PC-3 (cell line): Measurements from ENCODE around the gene DPP7. TPM values are rescaled to one million over a fixed set of nuclear protein-coding genes. Genes with fewer than 3 reads are reported as not detected.

Source experiments
- ATAC-seq: fragments of 200-7000 bp; cut with Tn5 transposase; 2 replicates; pipeline ENCODE4 v1.9.1; 2020; ENCODE audit warnings: mild to moderate bottlenecking, moderate library complexity
- BruUV-seq: library from RNA; stranded (reverse); fragments of 400-500 nt; replicated peaks from 2 replicates; lab custom pipeline; 2021; lab: Mats Ljungman, UMichigan
- CTCF ChIA-PET: fragments of 300-600 bp; sonication (Branson Sonifier 250); formaldehyde crosslinking; loops from one replicate; lab custom pipeline; 2022; ENCODE audit warnings: antibody characterized with exemption; lab: Charles Lee
- POLR2A ChIA-PET: fragments of 300-600 bp; sonication (Branson Sonifier 250); formaldehyde crosslinking; loops from one replicate; lab custom pipeline; 2022; ENCODE audit warnings: antibody characterized with exemption; ENCODE audit not compliant: unreplicated experiment; lab: Charles Lee
- DNase-seq: peaks from one replicate; pipeline ENCODE4 v3.0.0-alpha.2; 2015
- H2AFZ ChIP-seq: fragments of 300-600 bp; sonication (generic); 2 replicates; pipeline ENCODE4 v1.6.0; 2016; ENCODE audit warnings: antibody characterized with exemption, low read length
- H3F3A ChIP-seq: fragments of 300-600 bp; sonication (generic); one replicate; pipeline ENCODE4 v1.6.0; 2017; ENCODE audit warnings: antibody characterized with exemption, low read length, control low read depth, mild to moderate bottlenecking; ENCODE audit not compliant: unreplicated experiment
- H3K27ac ChIP-seq: fragments of 300-600 bp; sonication (generic); 2 replicates; pipeline ENCODE4 v1.5.1; 2016; ENCODE audit warnings: mild to moderate bottlenecking, low read length
- H3K27me3 ChIP-seq: fragments of 300-600 bp; sonication (generic); 2 replicates; pipeline ENCODE4 v1.6.1; 2016; ENCODE audit warnings: low read length, mixed read lengths
- H3K36me3 ChIP-seq: fragments of 300-600 bp; sonication (generic); 2 replicates; pipeline ENCODE4 v1.6.1; 2016; ENCODE audit warnings: low read depth, mixed run types, low read length, mixed read lengths
- H3K4me1 ChIP-seq: fragments of 300-600 bp; sonication (generic); 2 replicates; pipeline ENCODE4 v1.5.1; 2016; ENCODE audit warnings: low read length; ENCODE audit not compliant: insufficient read depth
- H3K4me2 ChIP-seq: fragments of 300-600 bp; sonication (generic); 2 replicates; pipeline ENCODE4 v1.6.0; 2016; ENCODE audit warnings: low read length
- H3K4me3 ChIP-seq: fragments of 300-600 bp; sonication (generic); 2 replicates; pipeline ENCODE4 v1.5.1; 2016; ENCODE audit warnings: mild to moderate bottlenecking, low read length, mixed read lengths
- H3K79me2 ChIP-seq: fragments of 300-600 bp; sonication (generic); 2 replicates; pipeline ENCODE4 v1.6.1; 2017; ENCODE audit warnings: low read length, mixed read lengths
- H3K9ac ChIP-seq: fragments of 300-600 bp; sonication (generic); 2 replicates; pipeline ENCODE4 v1.6.0; 2016; ENCODE audit warnings: mild to moderate bottlenecking, low read length
- H3K9me2 ChIP-seq: fragments of 300-600 bp; sonication (generic); replicated peaks from 2 replicates; pipeline ENCODE4 v1.6.1; 2016; ENCODE audit warnings: mixed run types, low read length, mixed read lengths
- H3K9me3 ChIP-seq: fragments of 300-600 bp; sonication (generic); 2 replicates; pipeline ENCODE4 v1.6.1; 2016; ENCODE audit warnings: low read length, mixed read lengths
- H4K20me1 ChIP-seq: fragments of 300-600 bp; sonication (generic); 2 replicates; pipeline ENCODE4 v1.6.1; 2016; ENCODE audit warnings: low read length, mixed read lengths
- EZH2 ChIP-seq: fragments of 300-600 bp; sonication (generic); IDR thresholded peaks from one replicate; pipeline ENCODE4 v1.6.1; 2017; ENCODE audit warnings: antibody characterized with exemption, mild to moderate bottlenecking, low read length; ENCODE audit not compliant: unreplicated experiment
- EZH2phosphoT487 ChIP-seq: fragments of 300-600 bp; sonication (generic); IDR thresholded peaks from 2 replicates; pipeline ENCODE4 v1.6.1; 2018; ENCODE audit warnings: mild to moderate bottlenecking, antibody characterized with exemption, low read length, borderline replicate concordance
- intact Hi-C: fragments of 100-400 bp; cut with micrococcal nuclease; formaldehyde crosslinking; loops from 2 replicates; pipeline ENCODE4 v1.9.0; 2023
- total RNA-seq: library from RNA; depleted of rRNA; stranded (reverse); fragments of >200 nt; gene quantifications from 2 replicates; pipeline ENCODE4 v1.2.3, GENCODE V29; 2014
- TF ChIP-seq, protein P1 (sequence below): fragments of 300-600 bp; sonication (generic); conservative IDR thresholded peaks from 2 replicates; pipeline ENCODE4 v1.5.1; 2017; ENCODE audit warnings: antibody characterized with exemption, low read depth, mild to moderate bottlenecking, low read length

The DPP7 gene
- total RNA-seq, 1 experiment from 2014 or later, result 103 TPM

DNA sequence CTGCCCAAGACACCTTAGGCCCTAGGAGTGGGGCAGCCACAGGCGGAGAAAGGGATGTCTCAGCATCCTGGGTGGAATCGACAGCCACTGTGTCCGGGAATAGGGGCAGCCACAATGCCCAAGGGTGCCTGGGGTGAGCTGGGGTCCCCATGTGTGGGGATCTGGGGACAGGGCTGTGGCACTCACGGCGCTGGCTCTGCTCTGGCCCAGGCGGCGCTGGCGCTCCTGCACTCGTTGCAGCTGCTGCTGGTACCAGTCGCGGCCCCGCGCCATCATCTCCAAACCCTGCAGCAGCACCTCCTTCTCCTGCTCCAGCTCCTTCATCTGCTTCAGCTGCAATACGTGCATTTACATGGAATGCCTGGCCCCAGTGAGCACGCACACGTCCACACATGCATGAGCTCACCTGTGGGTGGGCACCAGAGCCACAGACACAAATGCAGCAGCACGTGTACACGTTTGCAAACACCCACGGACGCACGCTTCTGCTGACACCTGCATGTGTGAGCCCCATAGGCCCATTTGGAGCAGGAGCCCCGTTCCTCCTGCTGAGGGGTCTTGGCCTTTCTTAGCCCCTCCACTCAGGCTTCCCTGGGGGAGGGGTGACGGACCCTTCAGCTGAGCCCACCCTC lies 49.1 kb downstream of the DPP7 start:
- DNase-seq (no peak), ATAC-seq (no peak)
- peaks cover 2% of the 10 kb centered on the region for H3F3A ChIP-seq
- no peaks in the 10 kb centered on the region for H3K9me2 ChIP-seq
- H3K27me3 ChIP-seq, result no peaks in the 10 kb centered on the region
- no TSS peak for BruUV-seq
- POLR2A ChIA-PET, result no interaction called here
- H3K4me2 ChIP-seq, result no peak overlapping the region
- H2AFZ ChIP-seq, result no peak overlapping the region
- H3K36me3 ChIP-seq, result no peaks in the 10 kb centered on the region
- H3K79me2 ChIP-seq, result peaks cover 30% of the 10 kb centered on the region
- no peaks in the 10 kb centered on the region for H3K9me3 ChIP-seq
- peaks cover 13% of the 10 kb centered on the region; the same call in 1 of the 2 replicates for H4K20me1 ChIP-seq
- intact Hi-C loops, result no loop called here
- H3K27ac ChIP-seq, result no peak overlapping the region
- CTCF ChIA-PET, result interaction anchor here (0.6 kb wide), 1 partner anchor 19 kb away, joined by 6 read pairs; no protein-coding TSS in a partner anchor
- H3K4me1 ChIP-seq, result peaks cover 14% of the 10 kb centered on the region
- no peak overlapping the region for H3K4me3 ChIP-seq
- no peak overlapping the region for H3K9ac ChIP-seq
- TF ChIP-seq EZH2phosphoT487 (no peak), EZH2 (no peak)
- TF ChIP-seq, protein P1, sequence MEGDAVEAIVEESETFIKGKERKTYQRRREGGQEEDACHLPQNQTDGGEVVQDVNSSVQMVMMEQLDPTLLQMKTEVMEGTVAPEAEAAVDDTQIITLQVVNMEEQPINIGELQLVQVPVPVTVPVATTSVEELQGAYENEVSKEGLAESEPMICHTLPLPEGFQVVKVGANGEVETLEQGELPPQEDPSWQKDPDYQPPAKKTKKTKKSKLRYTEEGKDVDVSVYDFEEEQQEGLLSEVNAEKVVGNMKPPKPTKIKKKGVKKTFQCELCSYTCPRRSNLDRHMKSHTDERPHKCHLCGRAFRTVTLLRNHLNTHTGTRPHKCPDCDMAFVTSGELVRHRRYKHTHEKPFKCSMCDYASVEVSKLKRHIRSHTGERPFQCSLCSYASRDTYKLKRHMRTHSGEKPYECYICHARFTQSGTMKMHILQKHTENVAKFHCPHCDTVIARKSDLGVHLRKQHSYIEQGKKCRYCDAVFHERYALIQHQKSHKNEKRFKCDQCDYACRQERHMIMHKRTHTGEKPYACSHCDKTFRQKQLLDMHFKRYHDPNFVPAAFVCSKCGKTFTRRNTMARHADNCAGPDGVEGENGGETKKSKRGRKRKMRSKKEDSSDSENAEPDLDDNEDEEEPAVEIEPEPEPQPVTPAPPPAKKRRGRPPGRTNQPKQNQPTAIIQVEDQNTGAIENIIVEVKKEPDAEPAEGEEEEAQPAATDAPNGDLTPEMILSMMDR, result no peak

DNA sequence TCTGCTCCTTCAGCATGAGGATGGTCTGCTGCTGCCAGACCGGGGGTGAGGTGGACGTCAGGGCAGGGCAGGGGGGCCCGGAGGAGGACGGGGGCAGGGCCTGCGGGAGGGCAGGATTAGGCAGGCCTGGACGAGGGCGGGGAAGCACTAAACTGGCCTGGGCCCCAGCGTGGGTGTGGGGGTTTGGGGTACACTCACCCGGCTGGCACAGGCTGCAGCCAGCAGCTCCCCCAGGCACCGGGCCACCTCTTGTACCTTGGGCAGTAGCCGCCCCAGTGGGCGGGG lies 49.7 kb downstream of the DPP7 start:
- Histone ChIP-seq H3K27ac (no peak overlapping the region), H3K79me2 (peaks cover 30% of the 10 kb centered on the region), H2AFZ (no peak overlapping the region), H3K9me2 (no peaks in the 10 kb centered on the region), H3K36me3 (no peaks in the 10 kb centered on the region), H3K4me1 (peaks cover 14% of the 10 kb centered on the region), H3K27me3 (no peaks in the 10 kb centered on the region), H3K4me3 (no peak overlapping the region), H3K9me3 (no peaks in the 10 kb centered on the region), H3F3A (peaks cover 2% of the 10 kb centered on the region), H4K20me1 (peaks cover 13% of the 10 kb centered on the region; the same call in 1 of the 2 replicates), H3K4me2 (no peak overlapping the region), H3K9ac (no peak overlapping the region)
- POLR2A ChIA-PET, result no interaction called here
- TF ChIP-seq EZH2phosphoT487, result no peak
- TF ChIP-seq EZH2, result no peak
- TF ChIP-seq, protein P1, result no peak
- intact Hi-C loops, result no loop called here
- CTCF ChIA-PET, result no interaction called here
- BruUV-seq, result no TSS peak
- no peak for DNase-seq
- no peak for ATAC-seq
